Right lobe of liver (tissue), 4 donors: ENCODE results near the gene IFNA7.

Source experiments
- POLR2A ChIP-seq: fragments of 450-650 bp; IDR thresholded peaks from one replicate; pipeline ENCODE4 v1.6.1; 2017; ENCODE audit warnings: antibody characterized with exemption, mild to moderate bottlenecking
- TF ChIP-seq, protein P1 (sequence below), 4 donors: fragments of 200-600 bp in 3 of 4; fragments of 450-650 bp in 1 of 4; IDR thresholded peaks; one replicate each; pipeline versions ENCODE4 v1.5.1 to v1.8.0; 2016 to 2022; ENCODE audit warnings: antibody characterized with exemption in 4 of 4, mild to moderate bottlenecking in 2 of 4
- donor health status: DM: no; HTN: no; CAD: no.
- donor health status: DM: no; HTN: no; CAD: no.
- donor health status: DM: no; HTN: yes; CAD: no.

DNA sequence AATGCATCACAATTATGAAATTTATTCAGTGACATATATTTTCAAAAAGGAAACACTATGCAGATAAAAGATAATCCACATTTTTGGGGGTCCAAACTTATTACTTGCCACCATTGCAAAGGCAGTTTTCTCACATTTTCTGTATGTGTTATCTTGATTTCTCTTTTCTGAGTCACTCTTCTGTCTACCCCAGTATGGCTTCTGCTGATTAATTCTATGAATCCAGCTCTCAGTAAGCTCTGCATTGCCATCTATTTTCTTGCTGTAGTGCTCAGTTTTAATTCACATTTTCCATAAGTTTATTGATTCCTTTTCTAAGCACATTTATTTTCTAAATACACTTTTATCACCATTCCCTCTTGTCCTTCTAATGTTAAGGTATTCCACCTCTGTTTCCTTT is 3.2 kb upstream of the IFNA7 start:
- TF ChIP-seq, protein P1, sequence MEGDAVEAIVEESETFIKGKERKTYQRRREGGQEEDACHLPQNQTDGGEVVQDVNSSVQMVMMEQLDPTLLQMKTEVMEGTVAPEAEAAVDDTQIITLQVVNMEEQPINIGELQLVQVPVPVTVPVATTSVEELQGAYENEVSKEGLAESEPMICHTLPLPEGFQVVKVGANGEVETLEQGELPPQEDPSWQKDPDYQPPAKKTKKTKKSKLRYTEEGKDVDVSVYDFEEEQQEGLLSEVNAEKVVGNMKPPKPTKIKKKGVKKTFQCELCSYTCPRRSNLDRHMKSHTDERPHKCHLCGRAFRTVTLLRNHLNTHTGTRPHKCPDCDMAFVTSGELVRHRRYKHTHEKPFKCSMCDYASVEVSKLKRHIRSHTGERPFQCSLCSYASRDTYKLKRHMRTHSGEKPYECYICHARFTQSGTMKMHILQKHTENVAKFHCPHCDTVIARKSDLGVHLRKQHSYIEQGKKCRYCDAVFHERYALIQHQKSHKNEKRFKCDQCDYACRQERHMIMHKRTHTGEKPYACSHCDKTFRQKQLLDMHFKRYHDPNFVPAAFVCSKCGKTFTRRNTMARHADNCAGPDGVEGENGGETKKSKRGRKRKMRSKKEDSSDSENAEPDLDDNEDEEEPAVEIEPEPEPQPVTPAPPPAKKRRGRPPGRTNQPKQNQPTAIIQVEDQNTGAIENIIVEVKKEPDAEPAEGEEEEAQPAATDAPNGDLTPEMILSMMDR (IDR thresholded peaks at IDR 0.05): no peak
- no peak for TF ChIP-seq POLR2A
